NB4 (cell line): Measurements from ENCODE around the gene LMO7.

Experiments used
- MYC ChIP-seq: IDR thresholded peaks from 2 replicates; pipeline ENCODE4 v1.6.1; 2011; ENCODE audit warnings: low read depth, low read length
- POLR2A ChIP-seq: IDR thresholded peaks from 2 replicates; pipeline ENCODE4 v1.6.1; 2011; ENCODE audit warnings: mild to moderate bottlenecking; ENCODE audit not compliant: insufficient read length; ENCODE audit errors: extremely low read depth
- TF ChIP-seq, protein P1 (sequence below): IDR thresholded peaks from one replicate; pipeline ENCODE4 v1.5.1; 2012; ENCODE audit warnings: low read depth, low read length

DNA sequence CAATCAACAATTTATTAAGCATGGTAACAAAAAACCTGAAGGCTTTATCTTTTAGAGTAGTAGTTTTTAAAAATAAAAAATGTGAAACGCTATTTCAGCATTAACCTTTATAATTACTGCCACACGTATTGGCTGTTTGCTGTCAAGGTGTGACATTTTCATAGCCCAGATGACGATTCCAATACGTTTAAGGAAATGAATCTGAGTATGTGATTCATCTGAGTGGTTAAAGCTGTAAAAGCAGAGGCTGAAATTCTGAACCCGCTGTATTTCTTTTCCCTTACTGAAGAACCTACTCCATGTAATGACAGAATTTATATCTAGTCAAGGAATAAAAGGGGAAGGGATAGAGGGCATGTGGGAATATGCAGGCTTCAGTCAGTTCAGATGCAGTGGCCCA is 166.0 kb downstream of the LMO7 start:
- TF ChIP-seq, protein P1, sequence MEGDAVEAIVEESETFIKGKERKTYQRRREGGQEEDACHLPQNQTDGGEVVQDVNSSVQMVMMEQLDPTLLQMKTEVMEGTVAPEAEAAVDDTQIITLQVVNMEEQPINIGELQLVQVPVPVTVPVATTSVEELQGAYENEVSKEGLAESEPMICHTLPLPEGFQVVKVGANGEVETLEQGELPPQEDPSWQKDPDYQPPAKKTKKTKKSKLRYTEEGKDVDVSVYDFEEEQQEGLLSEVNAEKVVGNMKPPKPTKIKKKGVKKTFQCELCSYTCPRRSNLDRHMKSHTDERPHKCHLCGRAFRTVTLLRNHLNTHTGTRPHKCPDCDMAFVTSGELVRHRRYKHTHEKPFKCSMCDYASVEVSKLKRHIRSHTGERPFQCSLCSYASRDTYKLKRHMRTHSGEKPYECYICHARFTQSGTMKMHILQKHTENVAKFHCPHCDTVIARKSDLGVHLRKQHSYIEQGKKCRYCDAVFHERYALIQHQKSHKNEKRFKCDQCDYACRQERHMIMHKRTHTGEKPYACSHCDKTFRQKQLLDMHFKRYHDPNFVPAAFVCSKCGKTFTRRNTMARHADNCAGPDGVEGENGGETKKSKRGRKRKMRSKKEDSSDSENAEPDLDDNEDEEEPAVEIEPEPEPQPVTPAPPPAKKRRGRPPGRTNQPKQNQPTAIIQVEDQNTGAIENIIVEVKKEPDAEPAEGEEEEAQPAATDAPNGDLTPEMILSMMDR = no peak
- TF ChIP-seq POLR2A (no peak), MYC (no peak)
